DND-41 (cell line): ENCODE measurements around the gene CBX5.

Experiments
- EZH2 ChIP-seq: IDR thresholded peaks from 3 replicates; pipeline ENCODE4 v1.6.1; 2012; ENCODE audit warnings: borderline replicate concordance, low read depth, mild to moderate bottlenecking, moderate library complexity, low read length, inconsistent platforms; ENCODE audit not compliant: severe bottlenecking
- TF ChIP-seq, protein P1 (sequence below): IDR thresholded peaks from 2 replicates; pipeline ENCODE4 v1.5.1; 2012; ENCODE audit warnings: borderline replicate concordance, low read length, moderate library complexity, mild to moderate bottlenecking; ENCODE audit not compliant: poor library complexity, severe bottlenecking; ENCODE audit errors: extremely low read depth

- TF ChIP-seq, protein P1, sequence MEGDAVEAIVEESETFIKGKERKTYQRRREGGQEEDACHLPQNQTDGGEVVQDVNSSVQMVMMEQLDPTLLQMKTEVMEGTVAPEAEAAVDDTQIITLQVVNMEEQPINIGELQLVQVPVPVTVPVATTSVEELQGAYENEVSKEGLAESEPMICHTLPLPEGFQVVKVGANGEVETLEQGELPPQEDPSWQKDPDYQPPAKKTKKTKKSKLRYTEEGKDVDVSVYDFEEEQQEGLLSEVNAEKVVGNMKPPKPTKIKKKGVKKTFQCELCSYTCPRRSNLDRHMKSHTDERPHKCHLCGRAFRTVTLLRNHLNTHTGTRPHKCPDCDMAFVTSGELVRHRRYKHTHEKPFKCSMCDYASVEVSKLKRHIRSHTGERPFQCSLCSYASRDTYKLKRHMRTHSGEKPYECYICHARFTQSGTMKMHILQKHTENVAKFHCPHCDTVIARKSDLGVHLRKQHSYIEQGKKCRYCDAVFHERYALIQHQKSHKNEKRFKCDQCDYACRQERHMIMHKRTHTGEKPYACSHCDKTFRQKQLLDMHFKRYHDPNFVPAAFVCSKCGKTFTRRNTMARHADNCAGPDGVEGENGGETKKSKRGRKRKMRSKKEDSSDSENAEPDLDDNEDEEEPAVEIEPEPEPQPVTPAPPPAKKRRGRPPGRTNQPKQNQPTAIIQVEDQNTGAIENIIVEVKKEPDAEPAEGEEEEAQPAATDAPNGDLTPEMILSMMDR: no peak
- TF ChIP-seq EZH2: no peak
Measured at GRCh38 chr12:54262403-54262925, 17.5 kb downstream of the CBX5 start.
